Measurements from ENCODE around the gene TMC6.
"Not testable (repeated sequence)": the region's sequence is repeated elsewhere in the genome, so short reads cannot be mapped to it uniquely, and the experiment has no call there.

Gene TMC6

DNA sequence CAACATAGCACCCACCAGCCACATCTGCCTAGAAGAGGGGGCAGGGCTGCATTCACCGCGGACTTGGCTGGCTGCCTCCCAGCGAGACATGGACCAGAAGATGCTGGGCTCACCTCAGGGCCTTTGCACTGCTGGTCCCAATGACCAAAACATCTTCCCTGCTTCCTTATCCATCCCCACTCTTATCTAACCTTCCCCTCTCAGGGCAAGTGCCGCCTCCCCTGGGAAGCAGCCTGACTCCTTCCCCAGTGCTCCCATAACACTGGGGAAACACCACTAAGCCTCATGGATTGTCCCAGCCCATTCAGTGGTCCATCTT, 5.7 kb downstream of the TMC6 start:
- no peak for DNase-seq

DNA sequence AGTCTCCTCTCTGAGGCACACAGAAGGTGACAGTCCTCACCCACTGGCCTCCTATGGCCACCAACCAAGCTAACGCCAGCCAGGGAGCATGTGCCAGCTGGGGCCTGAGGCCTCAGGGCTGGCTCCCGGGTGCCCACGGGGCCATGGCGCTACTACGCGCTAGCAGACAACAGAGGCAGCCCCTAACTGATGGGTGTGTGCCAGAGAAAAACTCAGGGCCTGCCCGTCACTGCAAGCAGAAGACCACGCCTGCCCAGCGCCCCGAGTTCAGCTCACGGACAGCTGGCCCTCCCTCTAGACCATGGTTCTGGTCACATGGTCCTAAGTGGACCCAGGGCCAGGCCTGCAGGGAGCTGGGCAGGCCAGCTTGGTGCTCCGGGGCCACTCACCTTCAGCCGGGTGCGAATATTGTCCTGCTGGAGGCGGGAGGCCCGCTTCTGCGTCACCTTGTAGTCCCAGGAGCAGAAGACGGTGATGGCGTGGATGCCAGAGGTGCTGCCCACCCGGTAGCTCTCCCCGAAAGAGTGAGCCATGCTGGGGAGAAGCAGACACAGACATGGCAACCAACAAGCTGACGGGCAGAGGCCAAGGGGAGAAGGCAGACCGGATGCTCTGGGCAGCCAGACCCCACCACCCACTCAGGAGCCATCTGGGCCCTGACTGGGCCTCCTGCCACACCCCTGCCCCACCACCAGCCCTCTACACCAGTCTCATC, 6.2 kb downstream of the TMC6 start:
- DNase-seq: no peak

- no peak for DNase-seq
Measured at GRCh38 chr17:78121801-78122215, 6.7 kb downstream of the TMC6 start.

- no peak for DNase-seq
Measured at GRCh38 chr17:78120971-78121800, 7.4 kb downstream of the TMC6 start.

DNA sequence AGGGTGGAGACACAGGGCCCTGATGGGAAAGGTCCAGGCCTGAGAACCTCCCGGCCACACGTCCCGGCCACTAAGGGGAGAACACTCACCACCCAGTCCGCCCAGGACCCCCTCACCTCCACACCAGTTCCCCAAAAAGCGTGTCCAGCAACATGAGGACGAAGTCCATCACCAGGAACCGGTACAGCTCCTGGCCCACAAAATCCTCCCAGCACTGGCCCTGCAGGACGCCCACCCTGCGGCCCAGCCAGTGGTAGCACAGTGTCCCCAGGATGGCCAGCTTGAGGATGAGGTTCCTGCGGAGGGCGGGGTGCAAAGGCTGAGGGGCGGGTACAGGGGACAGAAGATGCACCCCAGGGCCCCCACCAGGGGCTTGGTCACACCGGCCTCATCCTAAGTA, 8.0 kb downstream of the TMC6 start:
- DNase-seq: no peak

DNA sequence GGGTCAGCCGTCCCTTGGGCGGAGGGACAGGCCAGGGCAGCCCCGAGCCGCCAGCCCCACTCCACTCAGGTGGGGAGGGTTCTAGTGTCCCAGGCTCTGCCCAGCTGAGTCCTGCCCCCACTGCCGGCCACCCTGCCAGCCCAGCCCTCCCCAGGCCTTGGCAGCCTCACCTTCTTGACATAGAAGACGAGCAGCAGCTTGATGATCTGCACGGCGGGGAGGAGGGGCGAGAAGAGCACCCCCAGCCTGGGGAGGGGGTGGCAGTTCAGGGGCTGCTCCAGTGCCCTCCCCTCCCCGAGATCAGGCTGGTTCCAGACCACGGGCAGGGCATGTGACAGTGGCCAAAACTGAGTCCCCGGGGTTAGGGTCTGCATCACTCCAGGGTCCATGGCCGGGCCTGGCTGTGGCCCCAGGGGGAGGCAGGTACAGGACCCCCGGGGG, 9.7 kb downstream of the TMC6 start:
- no peak for DNase-seq

- DNase-seq: peak; percentile 18
Measured at GRCh38 chr17:78117027-78117981, 11.3 kb downstream of the TMC6 start.

DNA sequence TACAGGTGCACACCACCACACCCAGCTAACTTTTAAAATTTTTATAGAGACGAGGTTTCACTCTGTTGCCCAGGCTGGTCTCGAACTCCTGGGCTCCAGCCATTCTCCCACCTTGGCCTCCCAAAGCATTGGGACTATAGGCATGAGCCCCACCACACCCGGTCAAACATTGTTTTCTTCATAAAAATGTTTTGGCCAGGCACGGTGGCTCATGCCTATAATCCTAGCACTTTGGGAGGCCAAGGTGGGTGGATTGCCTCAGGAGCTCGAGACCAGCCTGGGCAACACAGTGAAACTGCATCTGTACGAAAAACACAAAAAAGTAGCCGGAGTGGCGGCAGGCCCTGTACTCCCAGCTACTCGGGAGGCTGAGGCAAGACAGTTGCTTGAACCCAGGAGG, 12.1 kb downstream of the TMC6 start:
- no peak for DNase-seq

GRCh38 chr17:78115803-78116202, 12.8 kb downstream of the TMC6 start:
- DNase-seq: not testable (repeated sequence)

GRCh38 chr17:78114831-78115723, 13.5 kb downstream of the TMC6 start:
- DNase-seq: no peak

- DNase-seq: no peak
Measured at GRCh38 chr17:78113804-78114785, 14.5 kb downstream of the TMC6 start.

DNA sequence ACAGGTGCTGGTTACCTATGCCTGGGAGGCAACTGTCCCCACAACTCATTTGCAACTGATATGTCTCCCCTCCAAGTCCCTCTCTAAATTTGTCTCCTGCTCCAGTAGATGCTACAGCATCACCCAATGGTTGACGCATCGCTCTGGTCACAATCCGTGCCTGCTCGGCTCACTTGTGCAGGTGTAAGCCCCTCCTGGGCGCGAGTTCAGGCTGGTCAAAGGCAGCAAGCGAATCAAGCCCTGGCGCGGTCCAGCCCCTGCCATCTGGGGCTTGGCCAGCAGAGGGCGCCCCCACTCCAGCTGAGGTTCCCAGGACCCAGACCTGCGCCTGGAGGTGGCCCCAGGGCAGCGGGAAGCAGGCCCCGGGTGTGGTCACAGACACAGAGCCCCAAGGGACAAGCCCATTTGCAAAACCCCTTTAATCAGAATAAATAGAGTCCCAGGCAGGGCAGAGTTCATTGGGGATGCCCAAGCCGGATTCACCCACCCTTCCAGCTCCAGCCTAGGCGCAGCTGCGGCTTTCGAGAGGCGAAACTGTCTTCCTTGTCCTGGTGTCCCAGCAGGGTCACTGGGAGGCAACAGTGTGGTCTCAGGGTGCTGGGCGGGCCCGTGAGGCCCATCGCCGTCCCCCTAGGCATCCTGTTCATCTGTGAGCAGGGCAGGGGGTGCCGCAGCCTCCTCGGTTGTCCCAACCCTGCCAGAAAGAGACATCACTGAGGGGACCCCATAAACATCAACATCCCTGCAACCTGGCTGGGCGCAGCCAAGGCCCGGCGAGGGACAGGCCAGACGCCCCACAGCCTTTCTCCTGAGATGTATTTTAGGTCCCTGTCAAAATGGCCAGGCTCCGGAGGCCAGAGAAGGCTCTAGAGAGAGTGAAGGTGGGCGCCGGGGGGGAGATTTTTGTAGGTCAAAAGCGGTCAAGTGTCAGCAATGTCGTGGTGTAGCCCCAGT, 15.8 kb downstream of the TMC6 start:
- peak; percentile 42 for DNase-seq

GRCh38 chr17:78111727-78112517, 16.6 kb downstream of the TMC6 start:
- DNase-seq: no peak

DNA sequence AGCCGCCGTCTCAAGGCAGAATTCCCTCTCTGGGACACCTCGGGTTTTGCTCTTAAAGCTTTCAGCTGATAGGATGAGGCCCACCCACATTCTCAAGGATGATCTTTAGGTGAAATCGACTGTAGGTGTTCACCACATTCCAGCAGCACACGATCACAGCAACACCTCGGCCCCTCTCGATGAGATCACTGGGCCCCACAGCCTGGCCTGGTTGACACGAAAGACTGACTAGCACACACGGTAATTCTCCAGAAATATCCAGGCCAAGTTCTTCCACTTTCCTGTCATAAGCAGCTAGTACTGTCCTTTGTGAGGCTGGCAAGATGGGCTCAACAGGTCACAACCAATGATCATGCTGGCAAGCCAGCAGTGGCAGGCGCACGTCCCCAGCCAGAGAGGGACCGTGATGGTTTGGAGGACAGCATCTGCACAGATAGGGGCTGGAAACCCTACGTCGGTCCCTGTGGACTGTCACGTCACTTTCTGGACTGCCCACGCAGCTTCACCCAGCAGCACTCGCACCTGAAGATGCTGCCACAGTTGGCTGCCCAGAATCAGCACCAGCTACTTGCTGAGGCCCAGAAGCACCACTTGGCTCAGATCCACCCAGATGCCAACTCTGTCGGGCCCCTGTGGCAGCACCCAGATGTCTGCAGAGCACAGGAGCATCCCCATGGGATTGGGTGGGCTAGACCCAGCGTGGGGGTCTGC, 17.4 kb downstream of the TMC6 start:
- DNase-seq: no peak

GRCh38 chr17:78110363-78111015, 18.1 kb downstream of the TMC6 start:
- no peak for DNase-seq

GRCh38 chr17:78109489-78109761, 19.1 kb downstream of the TMC6 start:
- no peak for DNase-seq

DNA sequence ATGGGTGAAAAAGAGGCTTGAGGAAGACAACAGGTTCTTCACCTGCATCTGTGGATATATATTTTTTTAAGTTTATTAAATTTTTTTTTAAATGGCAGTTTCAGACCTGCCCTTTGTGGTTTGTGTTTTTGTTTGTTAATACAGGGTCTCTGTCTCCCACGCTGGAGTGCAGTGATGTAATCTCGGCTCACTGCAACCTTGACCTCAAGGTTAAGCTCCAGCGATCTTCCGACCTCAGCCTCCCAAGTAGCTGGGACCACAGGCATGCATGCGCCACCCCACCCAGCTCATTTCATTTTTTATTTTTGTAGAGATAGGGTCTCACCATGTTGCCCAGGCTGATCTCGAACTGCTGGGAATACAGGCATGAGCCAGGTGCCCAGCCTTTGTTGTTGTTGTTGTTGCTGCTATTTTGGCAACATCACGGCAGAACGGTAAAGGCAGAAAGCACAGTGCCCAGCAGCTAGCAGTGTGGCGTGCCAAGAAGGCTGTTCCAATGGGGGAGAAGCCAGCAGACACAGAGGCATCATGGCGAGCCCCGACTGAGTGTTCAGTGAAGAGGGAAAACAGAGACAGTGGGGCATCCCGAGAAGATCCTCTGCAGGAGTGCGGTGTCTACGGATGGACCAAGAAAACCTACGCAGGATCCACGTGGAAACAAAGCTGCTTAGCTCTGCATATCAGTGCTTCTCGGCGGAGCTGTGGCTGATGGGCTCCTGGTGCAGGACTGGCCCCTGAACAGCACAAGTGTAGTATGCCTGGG, 19.6 kb downstream of the TMC6 start:
- DNase-seq: no peak
